Measurements from ENCODE around the gene WDFY2. TPM values are rescaled to one million over a fixed set of nuclear protein-coding genes. Genes with fewer than 3 reads are reported as not detected.
"Not testable (repeated sequence)": the region's sequence is repeated elsewhere in the genome, so short reads cannot be mapped to it uniquely, and the experiment has no call there.

WDFY2 gene
- total RNA-seq, 1 donor from 2014 or later = 9.0 TPM

DNA sequence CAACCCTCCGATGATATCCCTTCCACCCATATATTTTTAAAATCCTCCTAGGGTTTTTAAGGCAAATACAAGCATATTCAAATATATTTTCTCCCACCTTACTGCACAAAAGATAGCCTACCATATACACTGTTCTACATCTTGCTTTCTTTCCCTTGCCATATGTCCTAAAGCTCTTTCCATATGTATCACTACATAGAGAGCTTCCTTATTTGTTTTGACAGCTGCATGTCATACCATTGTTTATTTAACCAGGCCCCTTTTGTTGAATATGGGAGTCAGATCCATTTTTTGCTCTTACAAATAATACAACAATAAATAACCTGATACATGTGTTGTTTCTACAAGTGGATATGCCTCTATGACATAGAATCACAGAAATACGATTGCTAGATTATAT lies 32.8 kb upstream of the WDFY2 start:
- Mint-ChIP-seq H3K27me3 (ENCODE audit: low read depth) (no peaks in the 10 kb centered on the region), H3K27ac (no peak overlapping the region), H3K36me3 (ENCODE audit: low read depth) (no peaks in the 10 kb centered on the region), H3K4me3 (ENCODE audit: low read depth) (no peak overlapping the region), H3K4me1 (ENCODE audit: low read depth) (peaks cover 20% of the 10 kb centered on the region), H3K9me3 (no peaks in the 10 kb centered on the region)
- DNase-seq (ENCODE audit: low spot score) = no peak
- intact Hi-C loops (cut with micrococcal nuclease) = no loop called here

GRCh38 chr13:51552027-51552426 lies 32.2 kb upstream of the WDFY2 start:
- no peak for DNase-seq (ENCODE audit: low spot score)
- Mint-ChIP-seq H3K4me1 (ENCODE audit: low read depth) (peaks cover 20% of the 10 kb centered on the region), H3K36me3 (ENCODE audit: low read depth) (no peaks in the 10 kb centered on the region), H3K27ac (no peak overlapping the region), H3K4me3 (ENCODE audit: low read depth) (no peak overlapping the region), H3K27me3 (ENCODE audit: low read depth) (no peaks in the 10 kb centered on the region), H3K9me3 (no peaks in the 10 kb centered on the region)
- intact Hi-C loops (cut with micrococcal nuclease) = no loop called here

GRCh38 chr13:51553531-51553930 lies 30.7 kb upstream of the WDFY2 start:
- DNase-seq (ENCODE audit: low spot score) = no peak
- Mint-ChIP-seq H3K4me3 (ENCODE audit: low read depth) (no peak overlapping the region), H3K27me3 (ENCODE audit: low read depth) (no peaks in the 10 kb centered on the region), H3K4me1 (ENCODE audit: low read depth) (peaks cover 20% of the 10 kb centered on the region), H3K36me3 (ENCODE audit: low read depth) (no peaks in the 10 kb centered on the region), H3K9me3 (no peaks in the 10 kb centered on the region), H3K27ac (no peak overlapping the region)
- intact Hi-C loops (cut with micrococcal nuclease) = no loop called here

- H3K4me3 Mint-ChIP-seq (ENCODE audit: low read depth) = no peak overlapping the region
- H3K4me1 Mint-ChIP-seq (ENCODE audit: low read depth) = peaks cover 30% of the 10 kb centered on the region
- no peak for DNase-seq (ENCODE audit: low spot score)
- intact Hi-C loops (cut with micrococcal nuclease) = no loop called here
- peaks cover 4% of the 10 kb centered on the region for H3K9me3 Mint-ChIP-seq
- no peaks in the 10 kb centered on the region for H3K27me3 Mint-ChIP-seq (ENCODE audit: low read depth)
- H3K36me3 Mint-ChIP-seq (ENCODE audit: low read depth) = peaks cover 2% of the 10 kb centered on the region
- H3K27ac Mint-ChIP-seq = no peak overlapping the region
Measured at GRCh38 chr13:51556740-51557139, 27.5 kb upstream of the WDFY2 start.

DNA sequence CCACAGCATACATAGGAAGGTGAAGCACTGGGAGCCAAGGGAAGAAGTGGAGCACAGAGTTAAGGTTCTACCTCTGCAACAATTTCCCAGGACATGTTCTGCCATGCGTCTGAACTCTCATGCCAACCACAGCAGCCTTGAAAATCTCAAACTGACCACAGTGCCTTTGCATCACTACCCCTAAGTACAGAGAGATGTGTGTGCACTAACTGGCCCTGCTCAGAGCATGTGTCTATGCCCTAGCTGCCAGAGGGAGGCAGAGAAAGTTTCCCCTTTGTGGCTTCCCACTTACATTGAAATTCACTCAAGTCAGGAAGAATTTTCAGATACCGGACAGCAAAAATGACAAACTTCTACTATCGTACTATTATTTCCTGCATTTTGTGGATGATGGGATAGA lies 26.8 kb upstream of the WDFY2 start:
- DNase-seq (ENCODE audit: low spot score) = no peak
- no peaks in the 10 kb centered on the region for H3K27me3 Mint-ChIP-seq (ENCODE audit: low read depth)
- H3K4me1 Mint-ChIP-seq (ENCODE audit: low read depth) = peaks cover 30% of the 10 kb centered on the region
- H3K36me3 Mint-ChIP-seq (ENCODE audit: low read depth) = peaks cover 2% of the 10 kb centered on the region
- intact Hi-C loops (cut with micrococcal nuclease) = no loop called here
- no peak overlapping the region for H3K4me3 Mint-ChIP-seq (ENCODE audit: low read depth)
- H3K27ac Mint-ChIP-seq = no peak overlapping the region
- peaks cover 4% of the 10 kb centered on the region for H3K9me3 Mint-ChIP-seq

DNA sequence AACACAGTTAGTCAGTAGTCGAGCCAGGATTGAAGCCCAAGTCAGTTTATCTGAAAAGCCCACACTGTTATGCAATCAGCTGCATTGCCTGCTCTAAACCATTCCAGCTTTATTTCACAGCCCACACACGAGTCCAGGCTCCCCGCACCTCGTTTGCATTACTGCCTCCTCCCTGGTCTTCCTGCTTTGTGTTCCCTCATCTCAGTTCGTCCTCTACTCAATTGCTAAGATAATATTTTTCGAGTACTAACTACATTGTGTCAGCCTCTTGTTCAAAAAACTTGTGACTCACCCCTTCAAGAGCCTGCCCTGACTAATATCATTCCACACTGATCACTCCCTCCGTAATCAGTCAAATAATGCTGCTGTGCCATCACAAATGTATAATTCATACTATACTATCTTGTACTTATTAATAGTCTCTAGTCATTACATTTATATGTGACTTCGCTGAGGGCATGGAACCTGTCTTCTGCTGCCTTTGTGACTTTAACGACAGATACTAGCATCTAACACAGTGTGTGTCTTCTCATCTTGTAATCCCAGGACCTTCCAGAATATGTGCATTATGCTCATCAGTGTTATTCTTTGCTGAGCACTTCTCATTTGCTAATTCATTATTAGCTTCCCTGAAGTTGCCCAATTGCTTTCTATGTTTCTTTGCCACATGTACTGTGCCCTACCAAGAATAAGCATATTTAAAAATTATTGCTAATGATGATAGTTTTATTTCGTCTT lies 26.2 kb upstream of the WDFY2 start:
- H3K27me3 Mint-ChIP-seq (ENCODE audit: low read depth) = no peaks in the 10 kb centered on the region
- H3K9me3 Mint-ChIP-seq = peaks cover 7% of the 10 kb centered on the region
- peaks cover 2% of the 10 kb centered on the region for H3K36me3 Mint-ChIP-seq (ENCODE audit: low read depth)
- H3K27ac Mint-ChIP-seq = no peak overlapping the region
- no peak for DNase-seq (ENCODE audit: low spot score)
- peaks cover 33% of the 10 kb centered on the region for H3K4me1 Mint-ChIP-seq (ENCODE audit: low read depth)
- H3K4me3 Mint-ChIP-seq (ENCODE audit: low read depth) = no peak overlapping the region
- intact Hi-C loops (cut with micrococcal nuclease) = no loop called here

DNA sequence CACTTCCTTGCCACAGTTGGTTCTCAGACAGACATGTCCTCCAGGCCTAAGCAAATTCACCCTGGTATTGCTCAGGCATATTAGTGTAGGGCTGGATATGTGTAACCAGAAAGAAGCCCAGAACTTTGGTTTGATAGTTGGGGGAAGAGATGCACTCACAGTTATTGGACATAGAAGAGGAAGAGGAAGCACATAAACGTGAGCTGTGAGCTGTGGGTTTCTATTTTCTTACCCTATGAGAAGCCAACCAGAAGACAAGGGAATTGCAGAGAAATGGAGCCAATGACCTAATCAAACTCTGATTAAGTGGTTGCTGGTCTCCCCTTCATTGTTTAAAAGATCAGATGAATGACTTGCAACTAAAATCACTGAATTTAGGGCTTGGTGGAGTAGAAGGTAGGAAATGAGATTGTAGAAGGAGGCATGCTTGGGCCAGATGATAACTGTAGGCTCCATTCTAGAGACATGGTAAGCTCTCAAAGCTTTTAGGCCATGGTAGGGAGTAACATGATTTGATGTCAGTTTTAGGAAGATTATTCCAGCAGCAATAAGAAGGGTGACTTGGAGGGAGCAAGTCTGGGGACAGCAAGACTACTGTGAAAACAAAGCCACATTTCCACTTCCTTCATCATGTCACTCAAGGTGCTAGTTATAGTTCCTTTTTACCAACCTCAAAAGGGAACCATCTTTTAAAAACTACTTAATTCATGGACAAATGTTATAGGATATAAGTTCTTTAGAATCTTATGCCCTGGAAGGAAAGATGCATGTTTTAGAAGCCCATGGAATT lies 24.1 kb upstream of the WDFY2 start:
- no peak for DNase-seq (ENCODE audit: low spot score)
- Mint-ChIP-seq H3K4me1 (ENCODE audit: low read depth) (peaks cover 35% of the 10 kb centered on the region), H3K27ac (no peak overlapping the region), H3K27me3 (ENCODE audit: low read depth) (no peaks in the 10 kb centered on the region), H3K9me3 (peaks cover 7% of the 10 kb centered on the region), H3K4me3 (ENCODE audit: low read depth) (no peak overlapping the region), H3K36me3 (ENCODE audit: low read depth) (peaks cover 2% of the 10 kb centered on the region)
- intact Hi-C loops (cut with micrococcal nuclease) = no loop called here

DNA sequence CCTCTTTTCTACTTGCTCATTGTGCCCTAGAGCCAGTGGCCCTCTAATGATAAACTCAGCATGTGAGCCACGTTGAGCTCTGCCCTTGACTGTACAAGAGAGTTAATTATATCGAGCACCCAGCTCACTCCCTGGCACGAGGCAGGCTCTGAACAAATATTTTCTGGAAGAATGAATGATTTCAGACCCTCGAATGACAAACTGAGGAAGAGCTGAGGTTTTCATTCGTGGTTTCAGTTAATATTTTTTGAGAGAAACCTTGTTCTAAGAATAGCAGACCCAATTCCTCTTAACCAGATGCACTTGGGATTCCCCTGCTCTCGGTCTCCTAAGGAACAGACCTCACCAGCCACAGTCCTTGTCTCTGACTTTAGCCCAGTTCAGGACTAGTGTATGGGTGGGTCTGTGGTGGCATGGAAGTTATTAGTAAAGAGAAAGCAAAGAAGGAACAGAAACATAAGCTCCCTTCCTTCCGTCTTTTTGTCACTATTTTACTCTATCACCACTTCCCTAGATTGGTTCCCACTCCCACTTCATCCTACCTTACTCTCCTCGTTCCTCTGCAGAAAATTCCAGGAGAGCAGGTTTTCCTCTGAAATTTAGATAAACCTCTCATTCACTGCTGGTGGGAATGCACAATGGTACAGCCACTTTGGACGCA lies 22.1 kb upstream of the WDFY2 start:
- Mint-ChIP-seq H3K4me3 (ENCODE audit: low read depth) (no peak overlapping the region), H3K27ac (no peak overlapping the region), H3K4me1 (ENCODE audit: low read depth) (peaks cover 35% of the 10 kb centered on the region), H3K27me3 (ENCODE audit: low read depth) (no peaks in the 10 kb centered on the region), H3K9me3 (peaks cover 7% of the 10 kb centered on the region), H3K36me3 (ENCODE audit: low read depth) (peaks cover 2% of the 10 kb centered on the region)
- intact Hi-C loops (cut with micrococcal nuclease) = loop anchor here (2.0 kb wide), 1 partner anchor 37 kb away; no protein-coding TSS in a partner anchor
- no peak for DNase-seq (ENCODE audit: low spot score)

GRCh38 chr13:51564252-51564651 lies 20.0 kb upstream of the WDFY2 start:
- Mint-ChIP-seq H3K27me3 (ENCODE audit: low read depth) (no peaks in the 10 kb centered on the region), H3K4me1 (ENCODE audit: low read depth) (peaks cover 29% of the 10 kb centered on the region), H3K9me3 (peaks cover 3% of the 10 kb centered on the region), H3K27ac (no peak overlapping the region), H3K36me3 (ENCODE audit: low read depth) (no peaks in the 10 kb centered on the region), H3K4me3 (ENCODE audit: low read depth) (no peak overlapping the region)
- intact Hi-C loops (cut with micrococcal nuclease) = no loop called here
- DNase-seq (ENCODE audit: low spot score) = no peak

DNA sequence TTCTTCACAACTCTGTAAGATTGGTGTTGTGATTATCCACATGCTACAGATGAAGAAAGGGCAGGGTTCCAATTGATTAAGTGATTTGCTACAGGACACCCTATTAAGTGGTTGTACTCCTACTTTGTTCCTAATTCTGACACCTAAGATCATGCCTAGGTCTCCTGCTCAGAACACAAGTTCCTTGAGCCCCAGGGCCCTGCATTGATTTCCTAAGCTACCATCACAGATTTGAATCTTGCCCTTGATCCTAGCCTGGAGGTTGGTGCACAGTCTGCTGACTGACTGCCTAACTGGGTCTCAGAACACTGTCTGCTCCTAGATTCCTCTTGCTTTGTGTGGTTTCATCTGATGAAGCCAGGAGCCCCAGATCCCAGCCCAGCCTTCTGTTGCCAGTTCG lies 19.6 kb upstream of the WDFY2 start:
- intact Hi-C loops (cut with micrococcal nuclease) = no loop called here
- Mint-ChIP-seq H3K27ac (no peak overlapping the region), H3K36me3 (ENCODE audit: low read depth) (no peaks in the 10 kb centered on the region), H3K27me3 (ENCODE audit: low read depth) (no peaks in the 10 kb centered on the region), H3K4me3 (ENCODE audit: low read depth) (no peak overlapping the region), H3K9me3 (peaks cover 3% of the 10 kb centered on the region), H3K4me1 (ENCODE audit: low read depth) (peaks cover 29% of the 10 kb centered on the region)
- DNase-seq (ENCODE audit: low spot score) = no peak

GRCh38 chr13:51569001-51569400 lies 15.3 kb upstream of the WDFY2 start:
- DNase-seq (ENCODE audit: low spot score); H3K36me3 Mint-ChIP-seq (ENCODE audit: low read depth); H3K4me1 Mint-ChIP-seq (ENCODE audit: low read depth); H3K9me3 Mint-ChIP-seq; intact Hi-C loops (cut with micrococcal nuclease); H3K4me3 Mint-ChIP-seq (ENCODE audit: low read depth); H3K27me3 Mint-ChIP-seq (ENCODE audit: low read depth); H3K27ac Mint-ChIP-seq: not testable (repeated sequence)

- Mint-ChIP-seq H3K9me3 (no peaks in the 10 kb centered on the region), H3K4me3 (ENCODE audit: low read depth) (no peak overlapping the region), H3K36me3 (ENCODE audit: low read depth) (no peaks in the 10 kb centered on the region), H3K4me1 (ENCODE audit: low read depth) (peaks cover 3% of the 10 kb centered on the region), H3K27me3 (ENCODE audit: low read depth) (peaks cover 13% of the 10 kb centered on the region), H3K27ac (no peak overlapping the region)
- DNase-seq (ENCODE audit: low spot score) = no peak
- intact Hi-C loops (cut with micrococcal nuclease) = no loop called here
Measured at GRCh38 chr13:51576754-51577153, 7.5 kb upstream of the WDFY2 start.

GRCh38 chr13:51577690-51578089 lies 6.6 kb upstream of the WDFY2 start:
- Mint-ChIP-seq H3K27ac (no peak overlapping the region), H3K36me3 (ENCODE audit: low read depth) (no peaks in the 10 kb centered on the region), H3K27me3 (ENCODE audit: low read depth) (peaks cover 11% of the 10 kb centered on the region), H3K4me1 (ENCODE audit: low read depth) (peaks cover 3% of the 10 kb centered on the region), H3K4me3 (ENCODE audit: low read depth) (no peak overlapping the region), H3K9me3 (no peaks in the 10 kb centered on the region)
- intact Hi-C loops (cut with micrococcal nuclease) = no loop called here
- DNase-seq (ENCODE audit: low spot score) = no peak
